Measurements from ENCODE around the gene STXBP6.

STXBP6 gene

DNA sequence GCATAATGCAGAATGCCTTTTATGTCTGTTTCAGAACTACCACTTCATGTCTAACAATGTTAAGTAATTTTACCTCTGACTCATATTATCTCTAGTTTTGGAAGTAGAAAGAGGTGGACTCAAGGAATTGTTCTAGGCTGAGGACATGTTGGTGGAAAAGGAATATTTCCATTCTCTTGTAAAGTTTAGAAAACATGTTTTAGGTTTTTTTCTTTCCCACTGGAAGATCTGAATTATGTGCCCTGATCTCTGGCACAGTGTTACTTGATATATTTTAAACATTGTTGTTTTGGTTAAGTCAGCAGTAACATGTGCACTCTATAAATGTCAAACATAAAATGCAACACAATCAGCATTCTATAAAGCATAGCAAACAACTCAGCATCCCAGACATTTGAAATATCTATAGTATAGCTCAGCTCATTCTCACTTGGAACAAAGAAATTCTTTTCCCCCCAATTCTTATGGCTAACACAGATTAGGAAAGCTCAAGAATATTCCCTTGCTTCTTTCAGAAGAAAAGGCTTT, 202.3 kb downstream of the STXBP6 start:
- Histone ChIP-seq H3K36me3 (no peaks in the 10 kb centered on the region), H3K4me3 (ENCODE audit: low read depth in 1 of 2, low read length in 1 of 2) (no peak overlapping the region), H3K9me3 (no peaks in the 10 kb centered on the region), H3K4me1 (ENCODE audit: control insufficient read depth in 1 of 2, insufficient read depth in 1 of 2, low read depth in 1 of 2, low read length in 1 of 2) (no peaks in the 10 kb centered on the region), H3K27ac (no peak overlapping the region), H3K27me3 (peaks cover 6% of the 10 kb centered on the region)
- TF ChIP-seq, protein P1, sequence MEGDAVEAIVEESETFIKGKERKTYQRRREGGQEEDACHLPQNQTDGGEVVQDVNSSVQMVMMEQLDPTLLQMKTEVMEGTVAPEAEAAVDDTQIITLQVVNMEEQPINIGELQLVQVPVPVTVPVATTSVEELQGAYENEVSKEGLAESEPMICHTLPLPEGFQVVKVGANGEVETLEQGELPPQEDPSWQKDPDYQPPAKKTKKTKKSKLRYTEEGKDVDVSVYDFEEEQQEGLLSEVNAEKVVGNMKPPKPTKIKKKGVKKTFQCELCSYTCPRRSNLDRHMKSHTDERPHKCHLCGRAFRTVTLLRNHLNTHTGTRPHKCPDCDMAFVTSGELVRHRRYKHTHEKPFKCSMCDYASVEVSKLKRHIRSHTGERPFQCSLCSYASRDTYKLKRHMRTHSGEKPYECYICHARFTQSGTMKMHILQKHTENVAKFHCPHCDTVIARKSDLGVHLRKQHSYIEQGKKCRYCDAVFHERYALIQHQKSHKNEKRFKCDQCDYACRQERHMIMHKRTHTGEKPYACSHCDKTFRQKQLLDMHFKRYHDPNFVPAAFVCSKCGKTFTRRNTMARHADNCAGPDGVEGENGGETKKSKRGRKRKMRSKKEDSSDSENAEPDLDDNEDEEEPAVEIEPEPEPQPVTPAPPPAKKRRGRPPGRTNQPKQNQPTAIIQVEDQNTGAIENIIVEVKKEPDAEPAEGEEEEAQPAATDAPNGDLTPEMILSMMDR (IDR thresholded peaks at IDR 0.05), result no peak

DNA sequence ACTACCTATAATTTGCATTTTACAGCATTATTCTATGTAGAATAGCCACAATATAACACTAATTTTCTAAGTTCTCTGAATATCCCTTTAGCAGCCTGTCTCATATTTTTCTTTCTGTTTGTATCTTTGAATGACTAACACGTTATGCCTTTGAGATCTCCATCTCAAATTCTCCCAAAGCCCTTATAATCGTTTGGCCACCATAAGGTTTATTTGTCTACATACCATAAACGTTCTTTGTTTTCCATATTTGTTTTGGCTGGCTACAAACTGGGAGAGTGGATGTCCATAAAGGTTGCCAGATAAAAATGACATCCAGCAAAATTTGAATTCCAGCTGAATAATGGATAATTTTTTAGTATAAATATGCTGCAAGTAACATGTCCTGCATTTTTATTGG, 203.7 kb downstream of the STXBP6 start:
- TF ChIP-seq, protein P1 (IDR thresholded peaks at IDR 0.05), result no peak
- no peaks in the 10 kb centered on the region for H3K36me3 ChIP-seq
- H3K4me3 ChIP-seq (ENCODE audit: low read depth in 1 of 2, low read length in 1 of 2), result no peak overlapping the region

DNA sequence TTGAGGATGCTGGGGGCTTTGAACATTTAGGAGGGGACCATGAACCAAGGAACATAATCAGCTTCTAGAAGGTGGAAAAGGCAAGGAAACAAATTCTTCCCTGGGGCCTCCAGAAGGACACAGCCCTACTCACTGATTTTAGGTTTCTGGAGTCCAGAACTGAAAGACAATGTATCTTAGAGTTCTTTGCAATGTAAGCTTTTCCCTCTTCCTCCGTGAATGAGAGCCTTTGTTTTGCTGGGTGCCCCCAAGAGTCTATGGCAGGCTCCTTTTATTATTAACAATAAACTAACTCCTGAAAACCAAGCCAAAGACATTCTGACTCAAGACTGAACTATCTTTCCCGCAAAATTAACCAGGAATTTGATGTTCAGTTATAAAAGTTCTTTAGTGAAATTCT, 204.1 kb downstream of the STXBP6 start:
- TF ChIP-seq, protein P1 (IDR thresholded peaks at IDR 0.05), result no peak
- H3K27me3 ChIP-seq, result peaks cover 6% of the 10 kb centered on the region
- no peaks in the 10 kb centered on the region for H3K4me1 ChIP-seq (ENCODE audit: control insufficient read depth in 1 of 2, insufficient read depth in 1 of 2, low read depth in 1 of 2, low read length in 1 of 2)
- H3K9me3 ChIP-seq, result no peaks in the 10 kb centered on the region
- H3K4me3 ChIP-seq (ENCODE audit: low read depth in 1 of 2, low read length in 1 of 2), result no peak overlapping the region
- no peak overlapping the region for H3K27ac ChIP-seq
- no peaks in the 10 kb centered on the region for H3K36me3 ChIP-seq

More for the DNA sequence above, 203.7 kb downstream of the STXBP6 start:
- Histone ChIP-seq H3K9me3 (no peaks in the 10 kb centered on the region), H3K27ac (no peak overlapping the region), H3K4me1 (ENCODE audit: control insufficient read depth in 1 of 2, insufficient read depth in 1 of 2, low read depth in 1 of 2, low read length in 1 of 2) (no peaks in the 10 kb centered on the region), H3K27me3 (peaks cover 6% of the 10 kb centered on the region)

DNA sequence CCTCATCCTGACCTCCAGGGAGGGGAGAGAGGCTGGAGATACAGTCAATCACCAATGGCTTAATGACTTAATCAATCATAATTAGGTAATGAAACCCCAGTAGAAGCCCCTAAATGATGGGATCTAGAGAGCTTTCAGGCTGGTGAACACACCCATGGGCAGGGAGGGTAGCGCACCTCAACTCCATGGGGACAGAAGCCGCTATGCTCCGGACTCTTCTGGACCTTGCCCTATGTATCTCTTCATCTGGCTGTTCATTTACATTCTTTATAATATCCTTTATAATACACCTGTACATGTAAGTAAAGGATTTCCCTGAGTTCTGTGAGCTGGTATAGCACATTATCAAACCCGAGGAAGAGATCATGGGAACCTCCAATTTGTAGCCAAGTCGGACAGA, 205.9 kb downstream of the STXBP6 start:
- Histone ChIP-seq H3K4me3 (ENCODE audit: low read depth in 1 of 2, low read length in 1 of 2) (no peak overlapping the region), H3K27ac (no peak overlapping the region), H3K27me3 (peaks cover 6% of the 10 kb centered on the region), H3K9me3 (no peaks in the 10 kb centered on the region), H3K4me1 (ENCODE audit: control insufficient read depth in 1 of 2, insufficient read depth in 1 of 2, low read depth in 1 of 2, low read length in 1 of 2) (no peaks in the 10 kb centered on the region), H3K36me3 (no peaks in the 10 kb centered on the region)
- TF ChIP-seq, protein P1 (IDR thresholded peaks at IDR 0.05), result no peak

DNA sequence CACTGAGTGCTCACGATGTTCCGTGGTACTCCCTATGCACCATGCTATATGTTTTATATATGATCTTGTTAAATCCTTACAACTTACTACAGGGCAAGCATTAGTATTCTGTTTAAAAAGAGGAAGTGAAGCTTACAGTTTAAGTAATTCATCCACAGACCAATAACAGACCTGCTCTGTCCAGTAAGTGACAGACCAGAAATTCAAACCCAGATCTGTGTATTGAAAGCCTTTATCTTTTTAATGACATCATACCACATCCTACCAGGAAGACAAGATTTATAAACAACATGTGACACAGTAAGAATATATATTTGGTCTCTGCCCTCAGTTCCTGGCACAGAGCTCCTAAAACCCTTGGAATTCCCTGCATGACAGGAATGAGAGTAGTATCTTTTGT, 206.5 kb downstream of the STXBP6 start:
- Histone ChIP-seq H3K36me3 (no peaks in the 10 kb centered on the region), H3K9me3 (no peaks in the 10 kb centered on the region), H3K27ac (no peak overlapping the region), H3K4me3 (ENCODE audit: low read depth in 1 of 2, low read length in 1 of 2) (no peak overlapping the region), H3K27me3 (peaks cover 6% of the 10 kb centered on the region), H3K4me1 (ENCODE audit: control insufficient read depth in 1 of 2, insufficient read depth in 1 of 2, low read depth in 1 of 2, low read length in 1 of 2) (no peaks in the 10 kb centered on the region)
- TF ChIP-seq, protein P1 (IDR thresholded peaks at IDR 0.05), result no peak

All from neutrophil (primary cell).